Measurements from ENCODE around the gene SERPINA10. TPM values are rescaled to one million over a fixed set of nuclear protein-coding genes. Genes with fewer than 3 reads are reported as not detected.

SERPINA10 gene, protein sequence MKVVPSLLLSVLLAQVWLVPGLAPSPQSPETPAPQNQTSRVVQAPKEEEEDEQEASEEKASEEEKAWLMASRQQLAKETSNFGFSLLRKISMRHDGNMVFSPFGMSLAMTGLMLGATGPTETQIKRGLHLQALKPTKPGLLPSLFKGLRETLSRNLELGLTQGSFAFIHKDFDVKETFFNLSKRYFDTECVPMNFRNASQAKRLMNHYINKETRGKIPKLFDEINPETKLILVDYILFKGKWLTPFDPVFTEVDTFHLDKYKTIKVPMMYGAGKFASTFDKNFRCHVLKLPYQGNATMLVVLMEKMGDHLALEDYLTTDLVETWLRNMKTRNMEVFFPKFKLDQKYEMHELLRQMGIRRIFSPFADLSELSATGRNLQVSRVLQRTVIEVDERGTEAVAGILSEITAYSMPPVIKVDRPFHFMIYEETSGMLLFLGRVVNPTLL
- polyA plus RNA-seq (2011; rRNA removed): not detected in 2 replicates
- not detected in 2 replicates for polyA minus RNA-seq (2011; rRNA and poly(A)+ RNA removed)

DNA sequence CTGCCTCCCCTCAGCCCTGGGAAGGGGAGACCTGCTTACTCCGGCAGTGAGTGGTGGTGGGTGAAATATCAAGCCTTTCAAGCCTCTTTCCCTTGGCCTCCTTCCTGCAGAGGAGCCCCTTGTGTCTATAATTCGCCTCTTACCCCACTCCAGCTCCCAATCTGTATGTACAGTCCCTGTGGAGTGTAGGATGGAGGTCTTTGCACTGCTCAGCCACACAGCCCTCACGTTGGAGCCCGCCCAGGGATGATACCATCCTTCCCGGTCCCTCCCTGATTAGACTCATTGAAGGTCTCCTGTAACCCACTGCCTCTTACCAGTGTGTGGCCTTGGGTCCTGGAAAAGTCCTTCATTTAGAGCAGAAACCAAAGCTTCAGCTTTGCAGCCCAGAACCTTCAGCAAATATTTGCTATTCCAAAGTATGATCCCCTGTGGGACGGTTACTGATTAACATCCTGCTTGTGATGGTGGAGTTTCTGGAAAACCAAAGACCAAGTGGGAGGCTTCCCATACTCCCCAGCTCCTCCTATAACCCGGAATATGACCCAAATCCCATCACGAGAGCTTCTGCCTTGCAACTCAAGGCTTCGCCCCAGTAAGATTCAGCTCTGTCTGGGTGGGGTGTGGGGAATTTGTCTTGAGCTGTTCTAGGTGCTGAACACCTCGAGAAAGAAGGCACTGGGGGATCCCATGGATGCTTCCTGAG lies at the start of gene SERPINA10:
SERPINA10 (minus strand) TSS at position 397 of the 706 bp plus-strand sequence. CDS start 2,675 bp downstream, outside the sequence.
- CTCF ChIA-PET: interaction anchor here (0.6 kb wide), 1 partner anchor 1925 kb away, joined by 3 read pairs; no protein-coding TSS in a partner anchor

DNA sequence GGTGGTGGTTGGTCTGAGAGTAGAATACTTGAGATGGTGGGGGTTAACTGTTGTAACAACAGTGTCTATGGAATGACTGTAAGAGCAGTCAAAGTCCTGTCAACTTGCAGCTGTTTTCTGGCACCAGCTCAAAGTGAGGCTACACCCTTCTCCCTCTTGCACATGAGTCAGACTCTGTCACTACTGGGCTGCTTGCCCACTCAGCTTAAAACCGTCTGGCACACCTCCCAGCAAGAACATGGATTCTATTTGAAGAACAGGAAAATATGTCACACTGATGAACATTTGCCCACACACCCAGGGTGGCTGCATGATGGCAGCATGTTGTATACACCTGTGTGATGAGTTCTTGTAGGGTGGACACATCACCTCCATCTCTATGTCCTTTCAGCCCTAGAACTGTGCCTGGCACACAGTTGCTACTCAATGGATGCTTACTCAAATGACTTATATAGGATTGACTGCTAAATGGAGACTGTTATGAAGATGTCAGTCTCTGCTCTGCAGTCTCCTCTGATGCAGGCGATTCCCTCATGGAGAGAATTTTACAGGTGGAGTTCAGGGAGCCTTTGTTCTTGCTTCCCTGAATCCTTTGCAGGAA lies 49.4 kb upstream of the SERPINA10 start:
- no peaks in the 10 kb centered on the region for H3K27me3 ChIP-seq (ENCODE audit: control insufficient read depth, insufficient read depth, low read length)
- TF ChIP-seq, protein P1, sequence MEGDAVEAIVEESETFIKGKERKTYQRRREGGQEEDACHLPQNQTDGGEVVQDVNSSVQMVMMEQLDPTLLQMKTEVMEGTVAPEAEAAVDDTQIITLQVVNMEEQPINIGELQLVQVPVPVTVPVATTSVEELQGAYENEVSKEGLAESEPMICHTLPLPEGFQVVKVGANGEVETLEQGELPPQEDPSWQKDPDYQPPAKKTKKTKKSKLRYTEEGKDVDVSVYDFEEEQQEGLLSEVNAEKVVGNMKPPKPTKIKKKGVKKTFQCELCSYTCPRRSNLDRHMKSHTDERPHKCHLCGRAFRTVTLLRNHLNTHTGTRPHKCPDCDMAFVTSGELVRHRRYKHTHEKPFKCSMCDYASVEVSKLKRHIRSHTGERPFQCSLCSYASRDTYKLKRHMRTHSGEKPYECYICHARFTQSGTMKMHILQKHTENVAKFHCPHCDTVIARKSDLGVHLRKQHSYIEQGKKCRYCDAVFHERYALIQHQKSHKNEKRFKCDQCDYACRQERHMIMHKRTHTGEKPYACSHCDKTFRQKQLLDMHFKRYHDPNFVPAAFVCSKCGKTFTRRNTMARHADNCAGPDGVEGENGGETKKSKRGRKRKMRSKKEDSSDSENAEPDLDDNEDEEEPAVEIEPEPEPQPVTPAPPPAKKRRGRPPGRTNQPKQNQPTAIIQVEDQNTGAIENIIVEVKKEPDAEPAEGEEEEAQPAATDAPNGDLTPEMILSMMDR (IDR thresholded peaks at IDR 0.05; ENCODE audit: insufficient read depth, low read depth, low read length): no peak
- CTCF ChIA-PET: interaction anchor here (1.2 to 1.6 kb wide), 4 partner anchors 25 to 347 kb away, joined by 3 read pairs; no protein-coding TSS in a partner anchor
- H3K36me3 ChIP-seq (ENCODE audit: control insufficient read depth, insufficient read depth, low read length): no peaks in the 10 kb centered on the region
- no peak overlapping the region for H3K4me3 ChIP-seq (ENCODE audit: low read depth, low read length)
- POLR2A ChIA-PET: no interaction called here
- DNase-seq (ENCODE audit: low read depth): peak; percentile 95

More for the DNA sequence above, at the start of gene SERPINA10:
- POLR2A ChIA-PET: no interaction called here
- DNase-seq (ENCODE audit: low read depth): no peak
- Histone ChIP-seq H3K27me3 (ENCODE audit: control insufficient read depth, insufficient read depth, low read length) (no peaks in the 10 kb centered on the region), H3K36me3 (ENCODE audit: control insufficient read depth, insufficient read depth, low read length) (no peaks in the 10 kb centered on the region), H3K4me3 (ENCODE audit: low read depth, low read length) (no peak within 1 kb of the TSS)
- TF ChIP-seq, protein P1 (IDR thresholded peaks at IDR 0.05; ENCODE audit: insufficient read depth, low read depth, low read length): no peak

DNA sequence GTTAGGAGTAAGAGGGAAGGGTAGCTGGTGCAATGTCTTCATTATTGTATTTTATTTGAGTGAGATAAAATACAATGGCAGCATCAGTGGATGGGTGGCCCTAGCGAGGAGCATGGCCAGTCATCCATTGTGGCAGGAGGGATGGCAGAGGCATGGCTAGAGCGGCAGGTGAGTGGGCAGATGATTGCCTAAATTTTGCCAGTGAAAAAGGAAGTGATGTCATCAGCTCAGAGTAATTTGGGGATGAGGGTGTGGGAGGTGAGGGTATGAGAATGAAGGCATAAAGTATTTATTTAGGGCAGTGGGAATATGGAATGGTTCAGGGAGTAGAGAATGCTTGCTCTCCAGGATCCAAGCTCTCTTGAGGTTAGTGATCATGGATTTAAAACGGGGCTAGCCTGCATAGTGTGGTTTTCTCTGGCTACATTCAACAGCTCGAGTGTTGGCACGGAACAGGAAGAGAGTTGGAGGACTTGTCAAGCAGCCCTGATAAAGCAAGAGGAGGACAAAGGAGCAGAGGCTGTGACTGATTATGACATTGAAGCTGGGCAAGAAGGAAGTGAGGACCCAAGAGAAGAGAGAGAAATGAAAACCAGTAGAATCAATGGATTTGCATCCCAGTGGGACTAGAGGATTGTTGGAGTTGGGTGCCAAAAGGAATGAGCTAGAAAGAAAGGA lies 48.7 kb upstream of the SERPINA10 start:
- DNase-seq (ENCODE audit: low read depth): no peak
- ChIA-PET POLR2A (no interaction called here), CTCF (interaction anchor here (1.2 to 1.3 kb wide), 3 partner anchors 25 to 144 kb away, joined by 3 read pairs; no protein-coding TSS in a partner anchor)
- TF ChIP-seq, protein P1 (IDR thresholded peaks at IDR 0.05; ENCODE audit: insufficient read depth, low read depth, low read length): no peak
- Histone ChIP-seq H3K27me3 (ENCODE audit: control insufficient read depth, insufficient read depth, low read length) (no peaks in the 10 kb centered on the region), H3K36me3 (ENCODE audit: control insufficient read depth, insufficient read depth, low read length) (no peaks in the 10 kb centered on the region), H3K4me3 (ENCODE audit: low read depth, low read length) (no peak overlapping the region)

DNA sequence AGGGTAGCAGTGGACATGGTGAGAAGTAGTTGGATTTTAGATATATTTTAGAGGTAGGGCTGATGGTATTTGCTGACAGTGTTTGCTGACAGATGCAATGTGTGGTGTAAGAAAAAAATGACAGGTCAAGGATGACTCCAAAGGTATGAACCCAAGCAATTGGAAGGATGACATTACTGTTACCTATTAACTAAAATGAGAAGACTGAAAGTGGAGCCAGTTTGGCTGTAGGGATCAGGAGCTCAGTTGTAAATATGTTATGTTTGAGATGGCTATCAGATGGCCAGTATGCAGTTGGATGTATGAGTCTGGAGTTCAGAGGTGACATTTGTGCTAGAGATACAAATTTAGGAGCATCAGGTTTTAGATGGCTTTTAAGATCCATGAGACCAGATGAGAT lies 47.5 kb upstream of the SERPINA10 start:
- TF ChIP-seq, protein P1 (IDR thresholded peaks at IDR 0.05; ENCODE audit: insufficient read depth, low read depth, low read length): no peak
- CTCF ChIA-PET: interaction anchor here (0.8 kb wide), 1 partner anchor 9 kb away, joined by 3 read pairs; no protein-coding TSS in a partner anchor
- POLR2A ChIA-PET: no interaction called here

More for the DNA sequence above, 47.5 kb upstream of the SERPINA10 start:
- DNase-seq (ENCODE audit: low read depth): no peak
- Histone ChIP-seq H3K27me3 (ENCODE audit: control insufficient read depth, insufficient read depth, low read length) (no peaks in the 10 kb centered on the region), H3K36me3 (ENCODE audit: control insufficient read depth, insufficient read depth, low read length) (no peaks in the 10 kb centered on the region), H3K4me3 (ENCODE audit: low read depth, low read length) (no peak overlapping the region)
